Smooth muscle cell (in vitro differentiated cells): ENCODE data around the gene MAGI1. TPM values are rescaled to one million over a fixed set of nuclear protein-coding genes. Genes with fewer than 3 reads are reported as not detected.

ENCODE experiments used
- DNase-seq: peaks from one replicate; lab custom pipeline; 2025; ENCODE audit not compliant: unreplicated experiment; lab: John Stamatoyannopoulos, UW
- H2AFZ ChIP-seq: fragments of 200-600 bp; sonication (generic); 2 replicates; pipeline ENCODE4 v1.6.0; 2016; ENCODE audit warnings: antibody characterized with exemption, low read depth, mild to moderate bottlenecking
- H3F3A ChIP-seq: fragments of 200-600 bp; sonication (generic); 2 replicates; pipeline ENCODE4 v1.6.0; 2017; ENCODE audit warnings: antibody characterized with exemption, low read depth
- H3K27ac ChIP-seq: fragments of 200-600 bp; sonication (generic); 2 replicates; pipeline ENCODE4 v1.5.1; 2016; ENCODE audit warnings: low read depth, mild to moderate bottlenecking
- H3K27me3 ChIP-seq: fragments of 200-600 bp; sonication (generic); 2 replicates; pipeline ENCODE4 v1.6.1; 2016; ENCODE audit warnings: low read depth, mild to moderate bottlenecking
- H3K36me3 ChIP-seq: fragments of 200-600 bp; sonication (generic); 2 replicates; pipeline ENCODE4 v1.5.1; 2016; ENCODE audit warnings: low read depth
- H3K4me1 ChIP-seq: fragments of 200-600 bp; sonication (generic); 2 replicates; pipeline ENCODE4 v1.5.1; 2016; ENCODE audit warnings: low read depth
- H3K4me2 ChIP-seq: fragments of 200-600 bp; sonication (generic); 2 replicates; pipeline ENCODE4 v1.6.0; 2016; ENCODE audit warnings: mild to moderate bottlenecking
- H3K4me3 ChIP-seq: fragments of 200-600 bp; sonication (generic); 2 replicates; pipeline ENCODE4 v1.5.1; 2016; ENCODE audit warnings: mild to moderate bottlenecking
- H3K79me2 ChIP-seq: fragments of 200-600 bp; sonication (generic); 2 replicates; pipeline ENCODE4 v1.6.0; 2016; ENCODE audit warnings: low read depth, mild to moderate bottlenecking
- H3K9ac ChIP-seq: fragments of 200-600 bp; sonication (generic); 2 replicates; pipeline ENCODE4 v1.6.0; 2016; ENCODE audit warnings: low read depth
- H3K9me3 ChIP-seq: fragments of 200-600 bp; sonication (generic); replicated peaks from 2 replicates; pipeline ENCODE4 v1.5.1; 2016; ENCODE audit warnings: low read depth
- H4K20me1 ChIP-seq: fragments of 200-600 bp; sonication (generic); 2 replicates; pipeline ENCODE4 v1.6.0; 2016; ENCODE audit warnings: low read depth
- WGBS: methylation state at CpG from one replicate; pipeline ENCODE4 v1.1.7; 2016; ENCODE audit warnings: low lambda C conversion rate; 5-methylcytosine and 5-hydroxymethylcytosine counted together
- polyA plus RNA-seq: library from polyadenylated mRNA; unstranded; fragments of >200 nt; fragmentation: Nextera tagmentation; extraction: Ambion mirVana; gene quantifications from 2 replicates; pipeline ENCODE4 v1.2.1, GENCODE V29; 2016
- total RNA-seq: library from RNA; depleted of rRNA; stranded (reverse); fragments of >200 nt; gene quantifications from 2 replicates; pipeline ENCODE4 v1.2.3, GENCODE V29; 2014
- TF ChIP-seq, protein P1 (sequence below): fragments of 200-600 bp; sonication (generic); IDR thresholded peaks from 2 replicates; pipeline ENCODE4 v1.5.1; 2017; ENCODE audit warnings: borderline replicate concordance, mild to moderate bottlenecking, antibody characterized with exemption; ENCODE audit not compliant: insufficient read depth, poor library complexity, severe bottlenecking

The MAGI1 gene
- total and polyA plus RNA-seq, 2 experiments from 2014 or later = 9.9 to 23.3 TPM

DNA sequence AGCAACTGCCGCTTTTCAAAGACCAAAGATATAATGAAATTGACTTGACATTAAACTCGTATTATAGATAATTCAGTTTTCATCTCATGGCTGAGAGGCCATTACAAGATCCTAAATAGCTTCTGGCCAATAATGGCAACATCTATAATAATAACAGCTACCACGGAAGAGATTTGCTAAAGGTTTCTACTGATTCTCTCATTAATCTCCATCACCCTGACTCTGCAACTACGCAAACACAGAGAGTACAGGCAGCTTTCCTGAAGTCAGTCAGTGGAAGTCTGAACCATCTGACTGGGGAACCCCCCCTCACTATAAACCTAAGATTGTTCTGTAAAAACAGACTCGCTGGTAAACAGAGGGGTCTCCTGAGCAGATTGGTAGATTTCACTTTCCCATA lies 257.1 kb downstream of the MAGI1 start:
- Histone ChIP-seq H3K9ac (no peak overlapping the region), H4K20me1 (peaks cover 45% of the 10 kb centered on the region), H3K27me3 (no peaks in the 10 kb centered on the region), H3K4me2 (no peak overlapping the region), H3K9me3 (no peaks in the 10 kb centered on the region), H3K79me2 (peaks cover 6% of the 10 kb centered on the region), H3K4me3 (no peak overlapping the region), H3K36me3 (no peaks in the 10 kb centered on the region), H3F3A (no peaks in the 10 kb centered on the region), H3K4me1 (no peaks in the 10 kb centered on the region), H2AFZ (no peak overlapping the region), H3K27ac (no peak overlapping the region)
- TF ChIP-seq, protein P1, sequence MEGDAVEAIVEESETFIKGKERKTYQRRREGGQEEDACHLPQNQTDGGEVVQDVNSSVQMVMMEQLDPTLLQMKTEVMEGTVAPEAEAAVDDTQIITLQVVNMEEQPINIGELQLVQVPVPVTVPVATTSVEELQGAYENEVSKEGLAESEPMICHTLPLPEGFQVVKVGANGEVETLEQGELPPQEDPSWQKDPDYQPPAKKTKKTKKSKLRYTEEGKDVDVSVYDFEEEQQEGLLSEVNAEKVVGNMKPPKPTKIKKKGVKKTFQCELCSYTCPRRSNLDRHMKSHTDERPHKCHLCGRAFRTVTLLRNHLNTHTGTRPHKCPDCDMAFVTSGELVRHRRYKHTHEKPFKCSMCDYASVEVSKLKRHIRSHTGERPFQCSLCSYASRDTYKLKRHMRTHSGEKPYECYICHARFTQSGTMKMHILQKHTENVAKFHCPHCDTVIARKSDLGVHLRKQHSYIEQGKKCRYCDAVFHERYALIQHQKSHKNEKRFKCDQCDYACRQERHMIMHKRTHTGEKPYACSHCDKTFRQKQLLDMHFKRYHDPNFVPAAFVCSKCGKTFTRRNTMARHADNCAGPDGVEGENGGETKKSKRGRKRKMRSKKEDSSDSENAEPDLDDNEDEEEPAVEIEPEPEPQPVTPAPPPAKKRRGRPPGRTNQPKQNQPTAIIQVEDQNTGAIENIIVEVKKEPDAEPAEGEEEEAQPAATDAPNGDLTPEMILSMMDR = no peak
- WGBS = 96% methylated on average over 5 of the region's 5 CpGs
- DNase-seq = no peak

DNA sequence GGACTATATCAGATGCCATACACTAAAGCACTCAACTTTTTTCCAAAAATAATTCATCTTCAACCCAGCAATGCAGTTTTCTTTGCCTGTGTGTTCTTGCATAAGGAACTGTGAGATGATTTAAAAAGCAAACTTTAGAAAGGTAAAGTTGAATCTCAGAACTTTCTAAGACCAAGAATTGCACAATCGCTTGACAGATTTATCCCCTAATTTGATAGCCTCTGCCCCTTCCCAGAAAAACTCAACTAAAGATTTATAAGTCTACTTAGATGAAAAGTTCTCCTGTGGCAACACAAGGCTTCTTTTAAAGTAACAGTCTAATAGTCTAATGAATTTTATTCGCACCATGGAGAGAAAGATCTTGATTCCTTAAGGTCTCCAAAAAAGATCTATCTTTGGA lies 259.3 kb downstream of the MAGI1 start:
- H2AFZ ChIP-seq = no peak overlapping the region
- H3K27ac ChIP-seq = no peak overlapping the region
- H3K36me3 ChIP-seq = no peaks in the 10 kb centered on the region
- TF ChIP-seq, protein P1 = no peak
- H3K4me3 ChIP-seq = no peak overlapping the region
- no peaks in the 10 kb centered on the region for H3K4me1 ChIP-seq
- H4K20me1 ChIP-seq = peaks cover 46% of the 10 kb centered on the region
- WGBS = 96% methylated on average over 2 of the region's 2 CpGs
- DNase-seq = no peak
- H3K4me2 ChIP-seq = no peak overlapping the region
- no peaks in the 10 kb centered on the region for H3K27me3 ChIP-seq
- no peaks in the 10 kb centered on the region for H3F3A ChIP-seq
- no peak overlapping the region for H3K9ac ChIP-seq
- H3K9me3 ChIP-seq = no peaks in the 10 kb centered on the region
- peaks cover 6% of the 10 kb centered on the region for H3K79me2 ChIP-seq

DNA sequence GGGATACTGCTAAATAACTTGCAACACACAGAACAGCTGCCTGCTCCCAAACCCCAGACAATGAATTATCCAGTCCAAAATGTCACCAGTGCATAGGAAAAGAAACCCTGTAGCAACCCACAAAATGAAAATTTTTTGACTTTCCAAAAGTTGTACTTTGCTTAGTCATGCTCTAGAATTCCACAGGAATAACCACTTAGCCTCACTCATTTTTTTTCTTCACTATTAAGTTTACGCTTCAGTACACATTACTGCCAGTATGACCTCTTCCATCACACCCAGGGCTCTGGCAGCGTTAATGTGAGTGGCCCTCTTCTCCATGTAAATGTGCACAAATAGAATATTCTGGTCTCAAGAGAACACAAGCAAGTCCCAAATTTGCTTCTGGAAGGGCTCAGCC lies 259.8 kb downstream of the MAGI1 start:
- TF ChIP-seq, protein P1 = no peak
- WGBS = 76% methylated on average over 2 of the region's 2 CpGs
- Histone ChIP-seq H3K4me2 (no peak overlapping the region), H3K36me3 (no peaks in the 10 kb centered on the region), H3K9ac (no peak overlapping the region), H3K27ac (no peak overlapping the region), H3K4me1 (no peaks in the 10 kb centered on the region), H2AFZ (no peak overlapping the region), H3K79me2 (peaks cover 6% of the 10 kb centered on the region), H3F3A (no peaks in the 10 kb centered on the region), H4K20me1 (peaks cover 46% of the 10 kb centered on the region), H3K4me3 (no peak overlapping the region), H3K9me3 (no peaks in the 10 kb centered on the region), H3K27me3 (no peaks in the 10 kb centered on the region)
- DNase-seq = no peak

DNA sequence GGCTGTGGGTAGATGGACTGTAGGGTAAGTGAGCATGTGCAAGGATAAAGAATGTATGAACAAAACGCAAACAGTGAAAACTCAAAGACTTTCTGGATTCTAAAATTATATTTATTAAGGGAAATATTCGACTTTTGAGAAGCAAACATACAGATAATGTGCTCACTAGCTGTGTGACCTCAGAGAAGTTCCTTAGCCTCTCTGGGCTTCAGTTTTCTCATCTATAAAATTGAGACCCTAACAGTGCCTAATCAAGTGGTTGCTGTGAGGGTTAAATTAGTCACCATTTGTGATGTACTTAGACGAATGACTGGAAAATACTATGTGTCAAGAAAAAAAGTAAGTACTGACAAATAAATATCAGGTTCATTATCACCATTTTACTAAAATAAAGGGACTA lies 261.7 kb downstream of the MAGI1 start:
- 83% methylated on average over 3 of the region's 3 CpGs for WGBS
- no peak overlapping the region for H3K4me2 ChIP-seq
- peaks cover 50% of the 10 kb centered on the region for H4K20me1 ChIP-seq

More for the DNA sequence above, 261.7 kb downstream of the MAGI1 start:
- no peaks in the 10 kb centered on the region for H3K27me3 ChIP-seq
- DNase-seq = no peak
- H3K4me1 ChIP-seq = no peaks in the 10 kb centered on the region
- H3K36me3 ChIP-seq = no peaks in the 10 kb centered on the region
- H3F3A ChIP-seq = no peaks in the 10 kb centered on the region
- no peaks in the 10 kb centered on the region for H3K9me3 ChIP-seq
- no peak overlapping the region for H3K4me3 ChIP-seq
- H3K9ac ChIP-seq = no peak overlapping the region
- no peak overlapping the region for H3K27ac ChIP-seq
- peaks cover 6% of the 10 kb centered on the region for H3K79me2 ChIP-seq
- H2AFZ ChIP-seq = no peak overlapping the region
- TF ChIP-seq, protein P1 = no peak
